Naive thymus-derived CD4-positive, alpha-beta T cell (primary cell): ENCODE data around the gene SCG5. TPM values are rescaled to one million over a fixed set of nuclear protein-coding genes. Genes with fewer than 3 reads are reported as not detected.

Experiments used
- ATAC-seq: fragments of 150-1000 bp; cut with Tn5 transposase; 2 replicates; pipeline ENCODE4 v1.10.0; 2021; ENCODE audit warnings: mild to moderate bottlenecking, moderate library complexity
- CTCF ChIA-PET: fragments of 350-600 bp; sonication (Branson Sonifier 250); formaldehyde crosslinking; loops from one replicate; lab custom pipeline; 2021; ENCODE audit warnings: antibody characterized with exemption; lab: Charles Lee
- POLR2A ChIA-PET: fragments of 350-600 bp; sonication (Branson Sonifier 250); formaldehyde crosslinking; loops from one replicate; lab custom pipeline; 2021; ENCODE audit warnings: antibody characterized with exemption, inconsistent platforms; lab: Charles Lee
- DNase-seq, 9 donors: peaks; one replicate each; pipeline versions ENCODE4 v3.0.0 to v3.0.0-alpha.2; 2020 to 2022; ENCODE audit warnings: mixed read lengths in 1 of 9
- H3K27ac ChIP-seq: one replicate; pipeline ENCODE4 v1.7.0; 2013; ENCODE audit warnings: mild to moderate bottlenecking, low read depth, low read length, moderate library complexity
- H3K27me3 ChIP-seq, 2 donors: one replicate each; pipeline ENCODE4 v1.7.0; 2013; ENCODE audit warnings: low read length in 2 of 2, mild to moderate bottlenecking in 2 of 2, moderate library complexity in 2 of 2; ENCODE audit not compliant: control insufficient read depth in 2 of 2, insufficient read depth in 2 of 2
- H3K36me3 ChIP-seq, 3 experiments: 1 replicate in 2 of 3; 2 replicates in 1 of 3; pipeline ENCODE4 v1.7.0; 2013; ENCODE audit warnings: low read length in 3 of 3, mild to moderate bottlenecking in 3 of 3, moderate library complexity in 1 of 3; ENCODE audit not compliant: insufficient read depth in 3 of 3, control insufficient read depth in 2 of 3
- H3K4me1 ChIP-seq, 2 donors: one replicate each; pipeline ENCODE4 v1.7.0; 2013; ENCODE audit warnings: low read length in 2 of 2, mild to moderate bottlenecking in 2 of 2, moderate library complexity in 1 of 2; ENCODE audit not compliant: control insufficient read depth in 2 of 2, insufficient read depth in 2 of 2
- H3K4me3 ChIP-seq: 2 replicates; pipeline ENCODE4 v1.7.0; 2013; ENCODE audit warnings: mild to moderate bottlenecking, low read length
- H3K9me3 ChIP-seq, 3 experiments: 1 replicate in 2 of 3; 2 replicates in 1 of 3; pipeline ENCODE4 v1.7.0; 2013; ENCODE audit warnings: low read length in 3 of 3; ENCODE audit not compliant: control insufficient read depth in 2 of 3
- H3K27ac Mint-ChIP-seq, 9 donors: one replicate each; pipeline ENCODE4 v1.8.0; 2020 to 2022; ENCODE audit warnings: mixed read lengths in 9 of 9, mild to moderate bottlenecking in 8 of 9, moderate library complexity in 5 of 9, inconsistent platforms in 2 of 9
- H3K27me3 Mint-ChIP-seq, 5 donors: one replicate each; pipeline ENCODE4 v1.8.0; 2021 to 2022; ENCODE audit warnings: mixed read lengths in 5 of 5, mild to moderate bottlenecking in 1 of 5
- H3K36me3 Mint-ChIP-seq, 5 donors: one replicate each; pipeline ENCODE4 v1.8.0; 2020 to 2022; ENCODE audit warnings: mixed read lengths in 5 of 5, mild to moderate bottlenecking in 3 of 5, inconsistent platforms in 1 of 5
- H3K4me1 Mint-ChIP-seq, 7 donors: one replicate each; pipeline ENCODE4 v1.8.0; 2020 to 2022; ENCODE audit warnings: mixed read lengths in 7 of 7, mild to moderate bottlenecking in 3 of 7, inconsistent platforms in 1 of 7
- H3K4me3 Mint-ChIP-seq, 10 donors: one replicate each; pipeline ENCODE4 v1.8.0; 2020 to 2022; ENCODE audit warnings: mild to moderate bottlenecking in 10 of 10, mixed read lengths in 10 of 10, moderate library complexity in 6 of 10, inconsistent platforms in 2 of 10
- H3K9me3 Mint-ChIP-seq, 11 donors: one replicate each; pipeline ENCODE4 v1.8.0; 2020 to 2022; ENCODE audit warnings: mixed read lengths in 11 of 11, mild to moderate bottlenecking in 4 of 11, inconsistent platforms in 1 of 11, moderate library complexity in 1 of 11
- intact Hi-C, 2 donors: fragments of 100-400 bp; cut with micrococcal nuclease; formaldehyde crosslinking; loops; one replicate each; pipeline ENCODE4 v1.15.1; 2023
- polyA plus RNA-seq, 2 donors: library from polyadenylated mRNA; unstranded; fragments of 300-500 nt; fragmentation: Illumina TruSeq; gene quantifications; one replicate each; pipeline ENCODE4 v1.2.3, GENCODE V29; 2021
- total RNA-seq, 6 experiments: library from RNA in 5 of 6; stranded (reverse) in 5 of 6; gene quantifications; 1 replicate in 5 of 6; 2 replicates in 1 of 6; pipeline ENCODE4 v1.2.3 and lab custom pipeline; 2021 to 2026

Gene SCG5
- total and polyA plus RNA-seq, 7 experiments from 2014 or later = 0.37 to 2.8 (median 0.57) TPM; not detected in 2

DNA sequence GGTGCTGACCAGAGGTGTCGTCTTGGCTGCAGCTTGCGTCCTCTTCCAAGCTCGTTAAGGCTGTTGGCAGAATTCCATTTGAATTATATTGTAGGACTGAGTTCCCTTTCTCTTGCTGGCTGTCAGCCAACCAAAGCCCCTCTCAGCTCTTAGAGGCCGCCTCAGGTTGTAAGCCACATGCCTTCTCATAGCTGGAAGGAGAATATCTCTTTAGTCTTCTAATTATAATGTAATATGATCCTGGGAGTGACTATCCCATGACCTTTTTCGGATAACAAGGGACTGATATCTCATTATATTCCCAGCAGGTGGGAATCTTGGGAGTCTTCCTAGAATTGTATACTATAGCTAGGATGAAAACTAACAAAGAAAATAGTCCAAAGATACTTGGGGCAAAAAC is 4.8 kb downstream of the SCG5 start:
- POLR2A ChIA-PET = no interaction called here
- ATAC-seq (no peak), DNase-seq (no peak)
- Histone ChIP-seq H3K4me1 (no peaks in the 10 kb centered on the region), H3K27ac (no peak overlapping the region), H3K4me3 (no peak overlapping the region), H3K9me3 (no peaks in the 10 kb centered on the region), H3K27me3 (no peaks in the 10 kb centered on the region), H3K36me3 (no peaks in the 10 kb centered on the region)
- intact Hi-C loops = no loop called here
- CTCF ChIA-PET = no interaction called here
- Mint-ChIP-seq H3K4me3 (no peak overlapping the region), H3K36me3 (peaks cover 0 to 21% (median 0%) of the 10 kb centered on the region in 5 donors), H3K27me3 (peaks cover 0 to 12% (median 6%) of the 10 kb centered on the region in 5 donors), H3K9me3 (no peaks in the 10 kb centered on the region), H3K27ac (no peak overlapping the region), H3K4me1 (peaks cover 0 to 10% (median 0%) of the 10 kb centered on the region in 7 donors)

DNA sequence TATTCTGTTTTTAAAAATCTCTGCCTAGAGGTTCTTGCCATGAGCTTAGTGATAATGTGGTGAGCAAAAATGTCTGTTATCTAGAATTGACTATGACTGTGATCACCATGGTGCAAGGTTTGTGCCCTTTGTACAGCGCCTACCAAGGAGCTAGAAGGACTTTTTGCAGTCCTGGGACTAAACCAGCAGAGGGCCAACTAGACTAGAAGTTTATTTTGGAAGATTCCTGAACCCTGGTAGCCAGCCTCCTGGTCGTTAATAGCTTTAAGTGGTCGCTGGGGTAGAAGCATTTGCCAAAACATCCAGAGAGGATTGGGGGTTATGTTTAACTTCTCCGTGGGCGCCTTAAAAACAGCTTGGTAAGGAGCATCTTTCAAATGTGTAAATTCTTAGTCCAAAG is 7.8 kb downstream of the SCG5 start:
- no peak for ATAC-seq
- H3K27me3 ChIP-seq = no peaks in the 10 kb centered on the region
- no peaks in the 10 kb centered on the region for H3K36me3 ChIP-seq
- ChIA-PET POLR2A (no interaction called here), CTCF (interaction anchor here (1.2 kb wide), 1 partner anchor 8 kb away, joined by 4 read pairs; no protein-coding TSS in a partner anchor)
- Mint-ChIP-seq H3K4me1 (peaks cover 0 to 12% (median 0%) of the 10 kb centered on the region in 7 donors), H3K27ac (no peak overlapping the region), H3K27me3 (no peaks in the 10 kb centered on the region), H3K36me3 (peaks cover 0 to 23% (median 0%) of the 10 kb centered on the region in 5 donors), H3K4me3 (no peak overlapping the region), H3K9me3 (no peaks in the 10 kb centered on the region)
- intact Hi-C loops = no loop called here
- no peaks in the 10 kb centered on the region for H3K4me1 ChIP-seq
- H3K27ac ChIP-seq = no peak overlapping the region
- no peaks in the 10 kb centered on the region for H3K9me3 ChIP-seq
- H3K4me3 ChIP-seq = no peak overlapping the region
- no peak for DNase-seq

DNA sequence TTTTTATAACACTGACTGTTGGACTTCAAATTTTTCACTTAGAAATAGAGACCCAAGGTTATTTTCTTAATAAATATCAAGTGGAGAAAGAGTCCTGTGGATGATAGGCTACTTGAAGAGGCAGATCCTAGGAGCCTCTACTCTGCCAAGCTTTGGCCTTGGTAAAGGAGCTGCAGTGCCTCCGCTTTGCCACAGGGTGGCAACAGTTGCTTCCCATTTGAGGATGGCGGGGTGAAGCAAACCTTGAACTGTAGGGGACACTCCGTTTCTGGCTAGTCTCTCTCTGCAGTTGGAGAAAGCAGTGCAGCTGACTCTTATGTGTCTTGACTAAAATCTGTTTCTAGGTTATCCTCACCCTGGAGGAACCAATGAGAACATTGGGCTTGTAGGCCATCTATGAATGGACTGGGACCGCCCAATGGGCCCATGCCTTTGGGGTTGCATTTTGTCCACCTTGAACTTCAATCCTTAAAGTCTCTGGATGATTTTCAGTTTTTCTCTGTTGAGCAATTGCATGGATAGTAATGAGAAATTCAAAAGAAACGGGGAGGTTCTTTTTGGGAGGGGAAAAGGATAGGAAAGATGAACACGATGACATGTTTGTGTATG is 9.8 kb downstream of the SCG5 start:
- Histone ChIP-seq H3K27ac (no peak overlapping the region), H3K9me3 (no peaks in the 10 kb centered on the region), H3K36me3 (no peaks in the 10 kb centered on the region), H3K4me1 (no peaks in the 10 kb centered on the region), H3K4me3 (no peak overlapping the region), H3K27me3 (no peaks in the 10 kb centered on the region)
- POLR2A ChIA-PET = no interaction called here
- no peak overlapping the region for H3K27ac Mint-ChIP-seq
- H3K4me1 Mint-ChIP-seq = peaks cover 0 to 14% (median 0%) of the 10 kb centered on the region in 7 donors
- ATAC-seq (peak; percentile 91), DNase-seq (peak in 6 of 9 donors; percentile 7 to 33 (median 15))
- H3K36me3 Mint-ChIP-seq = peaks cover 0 to 25% (median 0%) of the 10 kb centered on the region in 5 donors
- no peaks in the 10 kb centered on the region for H3K27me3 Mint-ChIP-seq
- no peak overlapping the region for H3K4me3 Mint-ChIP-seq
- CTCF ChIA-PET = interaction anchor here (1.3 to 1.4 kb wide), 2 partner anchors 10 to 11 kb away, joined by 3 to 4 read pairs; no protein-coding TSS in a partner anchor
- H3K9me3 Mint-ChIP-seq = no peaks in the 10 kb centered on the region
- intact Hi-C loops = no loop called here

DNA sequence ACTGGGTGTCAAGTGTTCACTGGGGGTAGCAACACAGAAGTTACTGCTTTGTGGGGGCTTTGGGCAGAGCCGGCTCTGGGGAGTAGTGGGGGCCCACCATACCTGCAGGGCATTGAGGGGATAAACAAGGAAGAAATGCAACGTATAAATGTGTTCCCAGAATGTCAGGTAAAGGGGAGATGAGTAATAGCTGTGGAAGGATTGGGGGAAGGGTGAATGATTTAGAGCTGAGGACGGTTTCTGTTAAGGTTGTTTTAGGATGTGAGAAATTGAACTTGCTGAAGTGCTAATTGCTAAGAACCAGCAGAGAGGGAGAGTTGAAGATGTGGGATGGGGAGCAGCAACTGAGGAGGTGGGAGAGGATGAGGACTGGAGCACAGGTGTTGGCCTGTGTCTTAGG is 10.7 kb downstream of the SCG5 start:
- Histone ChIP-seq H3K36me3 (no peaks in the 10 kb centered on the region), H3K4me3 (no peak overlapping the region), H3K9me3 (no peaks in the 10 kb centered on the region), H3K27ac (no peak overlapping the region), H3K27me3 (no peaks in the 10 kb centered on the region), H3K4me1 (peaks cover 0 to under 1% of the 10 kb centered on the region in 2 donors)
- DNase-seq (no peak), ATAC-seq (no peak)
- Mint-ChIP-seq H3K4me1 (peaks cover 0 to 20% (median under 1%) of the 10 kb centered on the region in 7 donors), H3K9me3 (no peaks in the 10 kb centered on the region), H3K27me3 (no peaks in the 10 kb centered on the region), H3K36me3 (peaks cover 0 to 23% (median 0%) of the 10 kb centered on the region in 5 donors), H3K27ac (no peak overlapping the region), H3K4me3 (no peak overlapping the region)
- ChIA-PET POLR2A (no interaction called here), CTCF (no interaction called here)
- intact Hi-C loops = no loop called here

DNA sequence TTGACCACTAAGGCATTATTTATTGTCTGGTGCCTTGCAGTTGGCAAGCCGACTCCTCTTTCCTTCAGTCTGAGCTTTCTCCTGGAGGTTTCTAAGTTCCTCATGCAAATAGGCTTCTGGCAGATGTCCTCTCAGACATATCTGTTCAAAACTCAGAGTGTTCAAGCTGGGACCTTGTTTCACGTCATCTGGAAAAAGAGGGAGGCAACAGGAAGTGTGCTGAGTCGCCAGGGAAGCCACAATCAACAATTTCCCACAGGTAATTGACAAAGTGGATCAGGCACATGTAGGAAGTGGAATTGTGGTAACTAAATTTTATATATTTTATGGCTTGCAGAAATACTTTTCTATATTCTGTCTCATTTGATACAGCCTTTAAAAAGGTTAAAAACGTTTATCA is 14.6 kb downstream of the SCG5 start:
- no peak overlapping the region for H3K4me3 ChIP-seq
- ATAC-seq = no peak
- peaks cover 0 to 15% (median 0%) of the 10 kb centered on the region in 5 donors for H3K36me3 Mint-ChIP-seq
- no peak for DNase-seq
- no peaks in the 10 kb centered on the region for H3K27me3 ChIP-seq
- intact Hi-C loops = no loop called here
- peaks cover 0 to 6% of the 10 kb centered on the region in 2 donors for H3K4me1 ChIP-seq
- peak overlapping the region in 1 of 9 donors; percentile 33 for H3K27ac Mint-ChIP-seq
- H3K36me3 ChIP-seq = no peaks in the 10 kb centered on the region
- H3K27me3 Mint-ChIP-seq = no peaks in the 10 kb centered on the region
- no peaks in the 10 kb centered on the region for H3K9me3 Mint-ChIP-seq
- H3K4me3 Mint-ChIP-seq = no peak overlapping the region
- peaks cover 4 to 27% (median 8%) of the 10 kb centered on the region in 7 donors for H3K4me1 Mint-ChIP-seq
- ChIA-PET POLR2A (no interaction called here), CTCF (no interaction called here)
- H3K27ac ChIP-seq = no peak overlapping the region
- no peaks in the 10 kb centered on the region for H3K9me3 ChIP-seq

DNA sequence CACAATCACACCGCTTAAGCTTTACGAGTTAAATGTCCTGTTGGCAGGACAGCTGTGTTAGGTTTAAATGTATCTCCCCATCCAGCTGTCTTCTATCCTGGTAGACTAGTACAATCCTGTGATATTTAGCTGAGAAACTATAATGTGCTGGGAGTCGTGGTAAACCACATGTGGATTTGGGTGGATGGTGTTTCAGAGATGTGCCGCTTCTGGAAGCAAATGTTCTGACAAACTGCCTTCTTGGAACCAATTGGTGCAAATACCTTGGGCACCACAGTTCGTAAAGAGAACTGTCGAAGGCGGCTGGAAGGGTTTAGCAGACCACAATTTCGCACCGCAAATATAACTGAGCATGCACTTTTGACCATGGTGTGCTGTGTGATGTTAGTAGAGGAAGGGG is 15.0 kb downstream of the SCG5 start:
- Mint-ChIP-seq H3K27me3 (no peaks in the 10 kb centered on the region), H3K9me3 (no peaks in the 10 kb centered on the region), H3K4me3 (no peak overlapping the region), H3K36me3 (peaks cover 0 to 15% (median 0%) of the 10 kb centered on the region in 5 donors), H3K4me1 (peaks cover 4 to 24% (median 8%) of the 10 kb centered on the region in 7 donors), H3K27ac (no peak overlapping the region)
- no peaks in the 10 kb centered on the region for H3K9me3 ChIP-seq
- ChIA-PET CTCF (no interaction called here), POLR2A (no interaction called here)
- ATAC-seq (no peak), DNase-seq (no peak)
- H3K4me1 ChIP-seq = peaks cover 0 to 6% of the 10 kb centered on the region in 2 donors
- no peak overlapping the region for H3K4me3 ChIP-seq
- no peaks in the 10 kb centered on the region for H3K36me3 ChIP-seq
- no peaks in the 10 kb centered on the region for H3K27me3 ChIP-seq
- no peak overlapping the region for H3K27ac ChIP-seq
- intact Hi-C loops = no loop called here
